ENCODE data around the gene GEMIN4.
A peak's percentile ranks its signal among the peaks of the same experiment; 100 is the strongest.

The GEMIN4 gene

DNA sequence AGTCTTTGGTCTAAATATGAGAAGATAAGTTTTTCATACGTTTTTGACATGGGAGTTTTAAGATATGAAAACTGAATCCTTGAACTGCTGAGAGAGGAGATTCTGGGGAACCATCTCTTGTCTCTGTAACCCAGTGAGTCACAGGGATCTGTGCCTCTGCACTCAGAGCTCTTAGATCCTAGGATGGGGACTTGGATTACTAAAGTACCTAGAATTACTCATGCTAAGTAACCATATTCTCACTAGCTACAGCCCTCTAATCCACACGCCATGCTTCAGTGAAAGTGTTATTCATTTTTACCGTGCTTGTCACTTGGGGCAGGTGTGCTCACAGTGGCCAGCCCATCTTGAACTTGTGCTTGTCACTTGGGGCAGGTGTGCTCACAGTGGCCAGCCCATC, 32.1 kb upstream of the GEMIN4 start:
- H3K27ac ChIP-seq (ENCODE audit: extremely low read depth, low read depth, low read length), result no peak overlapping the region
- ChIA-PET POLR2A (no interaction called here), CTCF (no interaction called here)
- no peak for TF ChIP-seq ZNF24 (tag by site-specific recombination; IDR thresholded peaks at IDR 0.05)
- no peak for TF ChIP-seq ZFP37 (tag by site-specific recombination; IDR thresholded peaks at IDR 0.05)
- TF ChIP-seq ZNF548 (tag by site-specific recombination; IDR thresholded peaks at IDR 0.05), result no peak
- no peak for TF ChIP-seq ZNF292 (tag by site-specific recombination; IDR thresholded peaks at IDR 0.05; ENCODE audit: borderline replicate concordance, low read depth)
- TF ChIP-seq ZBTB17 (tag by site-specific recombination; IDR thresholded peaks at IDR 0.05), result peak; percentile 55
- no peak for TF ChIP-seq GLI4 (tag by site-specific recombination; IDR thresholded peaks at IDR 0.05)
- H3K4me3 ChIP-seq (ENCODE audit: low read depth, low read length), result no peak overlapping the region
- peaks cover 30 to 58% of the 10 kb centered on the region in 2 experiments for H3K36me3 ChIP-seq (ENCODE audit: control insufficient read depth in 2 of 2, insufficient read depth in 1 of 2, low read length in 2 of 2)
- no peaks in the 10 kb centered on the region for H3K9me3 ChIP-seq (ENCODE audit: control insufficient read depth, insufficient read depth, low read depth, low read length)
- peaks cover 7% of the 10 kb centered on the region for H3K4me1 ChIP-seq (ENCODE audit: control insufficient read depth, insufficient read depth, low read length)

- H3K4me3 ChIP-seq (ENCODE audit: low read depth, low read length), result peak within 1 kb of the TSS; percentile 88
- CTCF ChIA-PET, result interaction anchor here (0.5 to 2.7 kb wide), 15 partner anchors 13 to 551 kb away, joined by 3 to 28 read pairs (median 4); partner anchors contain the start of genes NXN and TIMM22
- TF ChIP-seq, protein P1, sequence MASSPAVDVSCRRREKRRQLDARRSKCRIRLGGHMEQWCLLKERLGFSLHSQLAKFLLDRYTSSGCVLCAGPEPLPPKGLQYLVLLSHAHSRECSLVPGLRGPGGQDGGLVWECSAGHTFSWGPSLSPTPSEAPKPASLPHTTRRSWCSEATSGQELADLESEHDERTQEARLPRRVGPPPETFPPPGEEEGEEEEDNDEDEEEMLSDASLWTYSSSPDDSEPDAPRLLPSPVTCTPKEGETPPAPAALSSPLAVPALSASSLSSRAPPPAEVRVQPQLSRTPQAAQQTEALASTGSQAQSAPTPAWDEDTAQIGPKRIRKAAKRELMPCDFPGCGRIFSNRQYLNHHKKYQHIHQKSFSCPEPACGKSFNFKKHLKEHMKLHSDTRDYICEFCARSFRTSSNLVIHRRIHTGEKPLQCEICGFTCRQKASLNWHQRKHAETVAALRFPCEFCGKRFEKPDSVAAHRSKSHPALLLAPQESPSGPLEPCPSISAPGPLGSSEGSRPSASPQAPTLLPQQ (tag by site-specific recombination; IDR thresholded peaks at IDR 0.05), result peak; percentile 84
- TF ChIP-seq, protein P2, sequence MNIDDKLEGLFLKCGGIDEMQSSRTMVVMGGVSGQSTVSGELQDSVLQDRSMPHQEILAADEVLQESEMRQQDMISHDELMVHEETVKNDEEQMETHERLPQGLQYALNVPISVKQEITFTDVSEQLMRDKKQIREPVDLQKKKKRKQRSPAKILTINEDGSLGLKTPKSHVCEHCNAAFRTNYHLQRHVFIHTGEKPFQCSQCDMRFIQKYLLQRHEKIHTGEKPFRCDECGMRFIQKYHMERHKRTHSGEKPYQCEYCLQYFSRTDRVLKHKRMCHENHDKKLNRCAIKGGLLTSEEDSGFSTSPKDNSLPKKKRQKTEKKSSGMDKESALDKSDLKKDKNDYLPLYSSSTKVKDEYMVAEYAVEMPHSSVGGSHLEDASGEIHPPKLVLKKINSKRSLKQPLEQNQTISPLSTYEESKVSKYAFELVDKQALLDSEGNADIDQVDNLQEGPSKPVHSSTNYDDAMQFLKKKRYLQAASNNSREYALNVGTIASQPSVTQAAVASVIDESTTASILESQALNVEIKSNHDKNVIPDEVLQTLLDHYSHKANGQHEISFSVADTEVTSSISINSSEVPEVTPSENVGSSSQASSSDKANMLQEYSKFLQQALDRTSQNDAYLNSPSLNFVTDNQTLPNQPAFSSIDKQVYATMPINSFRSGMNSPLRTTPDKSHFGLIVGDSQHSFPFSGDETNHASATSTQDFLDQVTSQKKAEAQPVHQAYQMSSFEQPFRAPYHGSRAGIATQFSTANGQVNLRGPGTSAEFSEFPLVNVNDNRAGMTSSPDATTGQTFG (tag by site-specific recombination; IDR thresholded peaks at IDR 0.05; ENCODE audit: borderline replicate concordance), result no peak
- TF ChIP-seq ZNF473 (tag by site-specific recombination; IDR thresholded peaks at IDR 0.05) (no peak), KLF9 (tag by site-specific recombination; IDR thresholded peaks at IDR 0.05; ENCODE audit: low read depth) (peak; percentile 98), ZNF114 (tag by site-specific recombination; IDR thresholded peaks at IDR 0.05) (no peak), CTCF (tag by site-specific recombination; IDR thresholded peaks at IDR 0.05) (peak; percentile 87), ZNF76 (tag by site-specific recombination; IDR thresholded peaks at IDR 0.05; ENCODE audit: borderline replicate concordance, low read depth) (peak; percentile 93), ZNF394 (tag by site-specific recombination; IDR thresholded peaks at IDR 0.05; ENCODE audit: borderline replicate concordance) (peak; percentile 74; the same call in 1 of the 2 replicates), ZNF501 (tag by site-specific recombination; IDR thresholded peaks at IDR 0.05) (peak; percentile 97), ZSCAN18 (tag by site-specific recombination; IDR thresholded peaks at IDR 0.05) (peak; percentile 57; the same call in 1 of the 2 replicates), ZBTB6 (tag by site-specific recombination; IDR thresholded peaks at IDR 0.05) (peak; percentile 3; the same call in 1 of the 2 replicates), ZNF561 (tag by site-specific recombination; IDR thresholded peaks at IDR 0.05; ENCODE audit: borderline replicate concordance) (peak; percentile 58), ZSCAN23 (tag by site-specific recombination; IDR thresholded peaks at IDR 0.05) (peak; percentile 81), ZSCAN16 (tag by site-specific recombination; IDR thresholded peaks at IDR 0.05) (0 out of 2 replicates have a peak, but pooled peaks have one; percentile 17)
- TF ChIP-seq, protein P3, sequence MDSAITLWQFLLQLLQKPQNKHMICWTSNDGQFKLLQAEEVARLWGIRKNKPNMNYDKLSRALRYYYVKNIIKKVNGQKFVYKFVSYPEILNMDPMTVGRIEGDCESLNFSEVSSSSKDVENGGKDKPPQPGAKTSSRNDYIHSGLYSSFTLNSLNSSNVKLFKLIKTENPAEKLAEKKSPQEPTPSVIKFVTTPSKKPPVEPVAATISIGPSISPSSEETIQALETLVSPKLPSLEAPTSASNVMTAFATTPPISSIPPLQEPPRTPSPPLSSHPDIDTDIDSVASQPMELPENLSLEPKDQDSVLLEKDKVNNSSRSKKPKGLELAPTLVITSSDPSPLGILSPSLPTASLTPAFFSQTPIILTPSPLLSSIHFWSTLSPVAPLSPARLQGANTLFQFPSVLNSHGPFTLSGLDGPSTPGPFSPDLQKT (IDR thresholded peaks at IDR 0.05; ENCODE audit: borderline replicate concordance, low read depth, low read length), result no peak
Measured at GRCh38 chr17:781805-782731, 30.0 kb upstream of the GEMIN4 start, which contains the start of the genes GLOD4 and MRM3. Gene GLOD4 (minus strand): TSS chr17:782280. CDS start chr17:782255, 25 bp downstream. Gene MRM3 (plus strand): TSS chr17:782353. CDS start chr17:782379, 26 bp downstream.

More at GRCh38 chr17:781805-782731, 30.0 kb upstream of the GEMIN4 start, which contains the start of the genes GLOD4 and MRM3:
- H3K4me1 ChIP-seq (ENCODE audit: control insufficient read depth, insufficient read depth, low read length), result peaks cover 7% of the 10 kb centered on the region
- peak within 1 kb of the TSS; percentile 75 for H3K27ac ChIP-seq (ENCODE audit: extremely low read depth, low read depth, low read length)
- no peaks in the 10 kb centered on the region for H3K9me3 ChIP-seq (ENCODE audit: control insufficient read depth, insufficient read depth, low read depth, low read length)
- POLR2A ChIA-PET, result interaction anchor here (0.5 to 2.5 kb wide), 18 partner anchors 10 to 215 kb away, joined by 3 to 28 read pairs (median 4); partner anchors contain the start of genes NXN and TIMM22
- H3K36me3 ChIP-seq (ENCODE audit: control insufficient read depth in 2 of 2, insufficient read depth in 1 of 2, low read length in 2 of 2), result peaks cover 31 to 57% of the 10 kb centered on the region in 2 experiments
